ENCODE results near the gene TOX2. TPM values are rescaled to one million over a fixed set of nuclear protein-coding genes. Genes with fewer than 3 reads are reported as not detected.

TOX2 gene
- total RNA-seq, 2 experiments from 2014 or later, result 0.23 TPM; not detected in 1

GRCh38 chr20:43911066-43911465 lies 3.6 kb upstream of the TOX2 start:
- BruUV-seq (replicated peaks), result no TSS peak
- Histone ChIP-seq H3K4me3 (ENCODE audit: low read depth, low read length, poor library complexity, severe bottlenecking) (no peak overlapping the region), H3K79me2 (ENCODE audit: insufficient read depth, low read depth, low read length) (no peaks in the 10 kb centered on the region), H3K4me2 (ENCODE audit: low read length) (no peak overlapping the region), H2AFZ (ENCODE audit: low read length) (no peak overlapping the region), H4K20me1 (ENCODE audit: insufficient read depth, low read length) (no peaks in the 10 kb centered on the region), H3K36me3 (ENCODE audit: insufficient read depth, low read length) (no peaks in the 10 kb centered on the region), H3K9me2 (ENCODE audit: insufficient read depth, low read length) (no peaks in the 10 kb centered on the region), H3K9me3 (ENCODE audit: low read length) (no peaks in the 10 kb centered on the region), H3K27ac (ENCODE audit: low read depth, low read length, poor library complexity, severe bottlenecking) (no peak overlapping the region), H3K4me1 (ENCODE audit: insufficient read depth, low read length, poor library complexity, severe bottlenecking) (no peaks in the 10 kb centered on the region)
- no peak for DNase-seq (ENCODE audit: low spot score)
- intact Hi-C loops (cut with micrococcal nuclease; ENCODE audit: unreplicated experiment), result no loop called here
- ChIA-PET CTCF (ENCODE audit: unreplicated experiment) (no interaction called here), POLR2A (interaction anchor here (0.6 kb wide), 1 partner anchor 470 kb away, joined by 5 read pairs; no protein-coding TSS in a partner anchor)
- TF ChIP-seq, protein P1, sequence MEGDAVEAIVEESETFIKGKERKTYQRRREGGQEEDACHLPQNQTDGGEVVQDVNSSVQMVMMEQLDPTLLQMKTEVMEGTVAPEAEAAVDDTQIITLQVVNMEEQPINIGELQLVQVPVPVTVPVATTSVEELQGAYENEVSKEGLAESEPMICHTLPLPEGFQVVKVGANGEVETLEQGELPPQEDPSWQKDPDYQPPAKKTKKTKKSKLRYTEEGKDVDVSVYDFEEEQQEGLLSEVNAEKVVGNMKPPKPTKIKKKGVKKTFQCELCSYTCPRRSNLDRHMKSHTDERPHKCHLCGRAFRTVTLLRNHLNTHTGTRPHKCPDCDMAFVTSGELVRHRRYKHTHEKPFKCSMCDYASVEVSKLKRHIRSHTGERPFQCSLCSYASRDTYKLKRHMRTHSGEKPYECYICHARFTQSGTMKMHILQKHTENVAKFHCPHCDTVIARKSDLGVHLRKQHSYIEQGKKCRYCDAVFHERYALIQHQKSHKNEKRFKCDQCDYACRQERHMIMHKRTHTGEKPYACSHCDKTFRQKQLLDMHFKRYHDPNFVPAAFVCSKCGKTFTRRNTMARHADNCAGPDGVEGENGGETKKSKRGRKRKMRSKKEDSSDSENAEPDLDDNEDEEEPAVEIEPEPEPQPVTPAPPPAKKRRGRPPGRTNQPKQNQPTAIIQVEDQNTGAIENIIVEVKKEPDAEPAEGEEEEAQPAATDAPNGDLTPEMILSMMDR (conservative IDR thresholded peaks at IDR 0.05; ENCODE audit: low read length), result no peak
- no peak for TF ChIP-seq EZH2phosphoT487 (IDR thresholded peaks at IDR 0.05; ENCODE audit: borderline replicate concordance, low read depth, low read length)

DNA sequence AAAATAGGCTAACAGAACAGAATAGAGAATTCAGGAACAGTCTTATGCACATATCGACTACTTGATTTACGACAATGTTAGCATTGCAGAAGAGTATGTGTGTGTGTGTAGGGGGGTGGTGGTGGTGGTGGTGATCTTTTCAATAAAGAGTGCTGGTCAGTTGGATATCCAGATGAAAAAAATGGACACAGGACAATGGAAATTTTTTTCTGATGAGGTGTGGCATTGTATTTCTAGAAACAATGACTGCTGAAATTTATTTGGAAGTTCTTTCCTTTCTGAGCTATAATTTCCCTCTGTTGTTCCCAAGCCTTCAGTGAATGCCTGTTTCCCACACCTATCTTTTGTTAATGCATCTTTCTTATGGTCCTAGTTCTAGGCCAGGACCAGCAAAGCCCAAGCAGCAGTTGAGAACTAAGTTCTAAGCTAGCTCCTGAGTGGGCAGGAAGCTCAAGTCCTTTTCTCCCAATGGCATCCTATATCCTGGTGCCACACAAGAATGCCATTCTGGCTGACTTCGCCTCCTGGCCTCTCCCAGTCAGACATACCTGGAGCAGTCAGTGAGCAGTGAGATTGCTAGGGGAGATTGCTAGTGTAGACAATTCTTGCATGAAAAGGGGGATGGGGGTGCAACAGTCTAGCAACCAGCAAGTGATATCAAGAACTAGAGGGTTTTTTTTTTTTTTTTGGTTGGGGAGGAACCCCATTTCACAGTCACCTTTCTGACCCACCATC lies 1.2 kb upstream of the TOX2 start:
- H3K79me2 ChIP-seq (ENCODE audit: insufficient read depth, low read depth, low read length), result no peaks in the 10 kb centered on the region

More for the DNA sequence above, 1.2 kb upstream of the TOX2 start:
- no peak for DNase-seq (ENCODE audit: low spot score)
- ChIA-PET CTCF (ENCODE audit: unreplicated experiment) (no interaction called here), POLR2A (interaction anchor here (0.6 kb wide), 1 partner anchor 352 kb away, joined by 3 read pairs; no protein-coding TSS in a partner anchor)
- no peaks in the 10 kb centered on the region for H3K9me3 ChIP-seq (ENCODE audit: low read length)
- no peaks in the 10 kb centered on the region for H3K4me1 ChIP-seq (ENCODE audit: insufficient read depth, low read length, poor library complexity, severe bottlenecking)
- BruUV-seq (replicated peaks), result no TSS peak
- TF ChIP-seq EZH2phosphoT487 (IDR thresholded peaks at IDR 0.05; ENCODE audit: borderline replicate concordance, low read depth, low read length), result no peak
- TF ChIP-seq, protein P1 (conservative IDR thresholded peaks at IDR 0.05; ENCODE audit: low read length), result no peak
- H4K20me1 ChIP-seq (ENCODE audit: insufficient read depth, low read length), result no peaks in the 10 kb centered on the region
- intact Hi-C loops (cut with micrococcal nuclease; ENCODE audit: unreplicated experiment), result no loop called here
- no peak overlapping the region for H2AFZ ChIP-seq (ENCODE audit: low read length)
- H3K27ac ChIP-seq (ENCODE audit: low read depth, low read length, poor library complexity, severe bottlenecking), result no peak overlapping the region
- no peaks in the 10 kb centered on the region for H3K9me2 ChIP-seq (ENCODE audit: insufficient read depth, low read length)
- no peaks in the 10 kb centered on the region for H3K36me3 ChIP-seq (ENCODE audit: insufficient read depth, low read length)
- H3K4me2 ChIP-seq (ENCODE audit: low read length), result no peak overlapping the region
- no peak overlapping the region for H3K4me3 ChIP-seq (ENCODE audit: low read depth, low read length, poor library complexity, severe bottlenecking)
